ENCODE data around the gene TUG1.

The TUG1 gene

DNA sequence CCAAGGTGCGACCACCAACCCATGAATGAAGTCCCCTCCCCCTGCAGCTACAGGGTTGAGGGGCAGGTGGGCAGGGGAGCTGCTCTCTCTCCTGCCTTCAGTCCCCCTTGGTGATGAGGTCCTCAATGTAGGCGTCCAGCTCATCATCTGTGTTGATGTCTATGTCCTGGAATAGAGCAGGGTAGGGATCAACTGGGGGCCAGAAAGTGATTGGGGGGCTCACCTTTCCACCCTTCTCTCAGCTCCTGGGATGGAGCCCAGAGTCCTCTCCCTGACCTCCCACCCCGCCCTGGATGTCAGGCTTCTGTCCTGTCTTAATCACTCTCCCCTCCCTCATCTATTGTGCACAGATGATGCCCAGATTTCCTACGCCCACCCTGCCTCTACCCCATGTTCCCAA is 42.4 kb upstream of the TUG1 start:
- H3K27ac ChIP-seq: no peak overlapping the region
- TF ChIP-seq, protein P1, sequence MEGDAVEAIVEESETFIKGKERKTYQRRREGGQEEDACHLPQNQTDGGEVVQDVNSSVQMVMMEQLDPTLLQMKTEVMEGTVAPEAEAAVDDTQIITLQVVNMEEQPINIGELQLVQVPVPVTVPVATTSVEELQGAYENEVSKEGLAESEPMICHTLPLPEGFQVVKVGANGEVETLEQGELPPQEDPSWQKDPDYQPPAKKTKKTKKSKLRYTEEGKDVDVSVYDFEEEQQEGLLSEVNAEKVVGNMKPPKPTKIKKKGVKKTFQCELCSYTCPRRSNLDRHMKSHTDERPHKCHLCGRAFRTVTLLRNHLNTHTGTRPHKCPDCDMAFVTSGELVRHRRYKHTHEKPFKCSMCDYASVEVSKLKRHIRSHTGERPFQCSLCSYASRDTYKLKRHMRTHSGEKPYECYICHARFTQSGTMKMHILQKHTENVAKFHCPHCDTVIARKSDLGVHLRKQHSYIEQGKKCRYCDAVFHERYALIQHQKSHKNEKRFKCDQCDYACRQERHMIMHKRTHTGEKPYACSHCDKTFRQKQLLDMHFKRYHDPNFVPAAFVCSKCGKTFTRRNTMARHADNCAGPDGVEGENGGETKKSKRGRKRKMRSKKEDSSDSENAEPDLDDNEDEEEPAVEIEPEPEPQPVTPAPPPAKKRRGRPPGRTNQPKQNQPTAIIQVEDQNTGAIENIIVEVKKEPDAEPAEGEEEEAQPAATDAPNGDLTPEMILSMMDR (conservative IDR thresholded peaks at IDR 0.05): no peak

GRCh38 chr22:30927806-30928205 is 41.3 kb upstream of the TUG1 start:
- H3K27ac ChIP-seq: no peak overlapping the region
- TF ChIP-seq, protein P1 (conservative IDR thresholded peaks at IDR 0.05): no peak

DNA sequence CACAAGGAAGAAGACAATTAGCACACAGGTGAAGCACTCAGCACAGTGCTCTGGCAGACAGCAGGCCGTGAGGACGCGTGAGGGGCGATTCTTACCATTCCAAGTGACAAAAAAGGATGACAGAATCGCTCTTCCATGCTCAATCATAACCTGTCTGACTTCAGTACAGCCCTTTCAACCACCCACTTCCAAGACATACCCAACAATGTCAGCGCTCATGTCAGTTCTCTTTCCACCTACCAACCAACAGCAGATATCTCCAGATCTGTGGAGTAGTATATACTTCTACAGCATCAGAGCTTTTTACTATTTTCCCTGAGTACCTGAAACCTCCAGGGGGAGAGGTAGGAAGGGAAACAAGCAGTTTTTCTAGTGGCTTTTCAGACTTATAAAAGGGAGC is 40.7 kb upstream of the TUG1 start:
- TF ChIP-seq, protein P1 (conservative IDR thresholded peaks at IDR 0.05): no peak

GRCh38 chr22:30930228-30930627 is 38.8 kb upstream of the TUG1 start:
- TF ChIP-seq, protein P1 (conservative IDR thresholded peaks at IDR 0.05): no peak
- no peak overlapping the region for H3K27ac ChIP-seq

More for the DNA sequence above, 40.7 kb upstream of the TUG1 start:
- H3K27ac ChIP-seq: no peak overlapping the region

DNA sequence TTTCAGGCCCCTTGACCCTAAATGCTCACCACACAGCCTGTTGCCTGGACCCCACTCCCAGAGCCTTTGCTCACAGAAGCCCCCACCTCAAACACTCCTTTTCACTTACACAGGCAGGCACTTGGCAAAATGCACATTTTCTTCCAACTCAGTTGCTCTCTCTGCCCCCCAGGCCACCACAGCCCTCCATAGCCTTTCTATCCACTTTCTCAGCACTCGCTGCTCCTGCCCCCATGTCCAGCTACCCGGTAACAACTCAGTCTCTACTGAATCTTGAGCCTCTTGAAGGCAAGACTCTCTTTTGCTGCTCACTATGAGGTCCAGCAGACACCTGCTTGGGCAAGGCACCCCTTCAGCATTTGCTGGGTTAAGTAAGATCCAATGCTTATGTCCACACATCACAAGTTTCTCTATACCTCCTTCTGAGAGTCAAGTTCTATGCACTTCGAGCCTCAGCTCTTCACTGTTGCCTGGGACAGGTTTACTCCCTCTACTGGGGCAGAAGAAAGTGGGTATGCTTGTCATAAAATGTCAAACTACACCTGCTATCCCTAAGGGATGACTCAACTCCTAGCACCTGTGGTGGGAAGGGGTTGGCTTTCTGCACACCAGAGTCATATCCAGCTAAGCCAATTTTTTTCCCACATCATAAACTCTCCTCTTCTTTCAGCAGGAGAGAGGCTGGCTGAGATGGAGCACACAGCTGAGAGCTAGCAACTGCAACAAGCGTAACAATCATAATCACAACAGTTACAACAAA is 37.3 kb upstream of the TUG1 start:
- TF ChIP-seq, protein P1 (conservative IDR thresholded peaks at IDR 0.05): no peak
- no peak overlapping the region for H3K27ac ChIP-seq

GRCh38 chr22:30932661-30933060 is 36.4 kb upstream of the TUG1 start:
- TF ChIP-seq, protein P1 (conservative IDR thresholded peaks at IDR 0.05): no peak
- H3K27ac ChIP-seq: no peak overlapping the region

DNA sequence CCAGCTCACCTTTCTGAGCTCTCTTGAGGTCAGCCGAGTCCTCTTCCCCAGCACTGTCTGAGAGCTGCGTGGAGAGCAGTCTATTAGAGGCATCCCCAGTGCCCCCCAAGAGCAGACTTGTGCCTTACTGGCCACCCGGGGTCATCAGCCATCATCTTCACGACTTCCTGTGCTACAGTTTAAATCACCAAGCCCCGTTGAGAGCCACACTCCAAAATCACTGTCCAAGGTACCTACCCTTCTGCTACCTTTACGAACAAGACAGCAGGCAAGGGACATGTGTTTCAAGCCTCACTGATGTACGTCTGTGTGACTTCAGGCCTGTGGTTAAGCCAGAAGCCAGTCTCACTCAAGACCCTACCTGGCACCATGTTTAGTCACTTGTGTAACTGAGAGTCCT is 35.6 kb upstream of the TUG1 start:
- no peak overlapping the region for H3K27ac ChIP-seq
- TF ChIP-seq, protein P1 (conservative IDR thresholded peaks at IDR 0.05): no peak

All from VCaP (cell line).